ENCODE results near the gene POU6F2. TPM values are rescaled to one million over a fixed set of nuclear protein-coding genes. Genes with fewer than 3 reads are reported as not detected.

POU6F2 gene
- total and polyA plus RNA-seq, 9 of the 15 experiments (the other 6 are each of a cell fraction or from before 2014, with no cell fraction given) = 0.29 to 1.5 (median 0.96) TPM

- no peak for TF ChIP-seq LARP7 (IDR thresholded peaks at IDR 0.05)
These were observed 3.9 kb upstream of the POU6F2 start (continued) for GRCh38 chr7:38973760-38974159.

GRCh38 chr7:38975944-38976392, 1.7 kb upstream of the POU6F2 start:
- TF ChIP-seq RAD51 (IDR thresholded peaks at IDR 0.05; ENCODE audit: borderline replicate concordance, low read depth) (no peak), KLF6 (CRISPR knock-in tag; IDR thresholded peaks at IDR 0.05; ENCODE audit: borderline replicate concordance) (no peak), ZNF277 (CRISPR knock-in tag; IDR thresholded peaks at IDR 0.05; ENCODE audit: borderline replicate concordance) (no peak), MLLT1 (IDR thresholded peaks at IDR 0.05) (no peak), PREB (CRISPR knock-in tag; IDR thresholded peaks at IDR 0.05) (no peak), ZNF778 (CRISPR knock-in tag; IDR thresholded peaks at IDR 0.05) (no peak), ESRRB (CRISPR knock-in tag; IDR thresholded peaks at IDR 0.05; ENCODE audit: borderline replicate concordance) (no peak), ZNF184 (CRISPR knock-in tag; IDR thresholded peaks at IDR 0.05) (no peak), EGR1 (conservative IDR thresholded peaks at IDR 0.05) (0 out of 2 replicates have a peak, but pooled peaks have one; percentile 7)
- no peak overlapping the region for H2AFZ ChIP-seq (ENCODE audit: low read depth, low read length)
- in situ Hi-C loops (cut with MboI) (no loop called here), intact Hi-C loops (cut with micrococcal nuclease) (no loop called here)
- DNase-seq (ENCODE audit: extremely low read depth in 1 of 4, low spot score in 3 of 4) = no peak
- under 1% methylated on average over 32 of the region's 38 CpGs for WGBS (ENCODE audit: insufficient coverage, low coverage, missing lambda C conversion rate)
- no peak overlapping the region for H3K4me2 ChIP-seq (ENCODE audit: insufficient read depth, low read length)
- H3K4me3 ChIP-seq = no peak overlapping the region
- H3K9me1 ChIP-seq (ENCODE audit: control insufficient read depth, insufficient read depth, low read length) = no peaks in the 10 kb centered on the region
- H3K79me2 ChIP-seq (ENCODE audit: control insufficient read depth, insufficient read depth, low read length) = no peaks in the 10 kb centered on the region
- no peaks in the 10 kb centered on the region for H4K20me1 ChIP-seq (replicated peaks; ENCODE audit: control insufficient read depth, insufficient read depth, low read length)
- H3K36me3 ChIP-seq (ENCODE audit: control insufficient read depth, insufficient read depth, low read length) = no peaks in the 10 kb centered on the region
- FAIRE-seq = no peak
- peaks cover 0 to 4% of the 10 kb centered on the region in 2 experiments; a peak in 1 of 5 replicates for H3K4me1 ChIP-seq (replicated peaks in 1 of 2; ENCODE audit: control insufficient read depth in 2 of 2, insufficient read depth in 2 of 2, low read length in 2 of 2)
- H3K27me3 ChIP-seq (ENCODE audit: control insufficient read depth in 2 of 2, insufficient read depth in 2 of 2, low read length in 2 of 2) = peaks cover 12 to 30% of the 10 kb centered on the region in 2 experiments
- ATAC-seq = no peak
- no peak overlapping the region for H3K27ac ChIP-seq (ENCODE audit: extremely low read depth, low read depth, low read length)
- H3K9me3 ChIP-seq (replicated peaks; ENCODE audit: control insufficient read depth, insufficient read depth, low read depth, low read length) = no peaks in the 10 kb centered on the region
- BruUV-seq (replicated peaks) = no TSS peak
- ChIA-PET CTCF (ENCODE audit: low intra/inter-chr PET ratio) (no interaction called here), POLR2A (interaction anchor here (0.6 to 1.1 kb wide), 2 partner anchors 11 to 423 kb away, joined by 3 to 5 read pairs; no protein-coding TSS in a partner anchor)
- H3K9ac ChIP-seq (ENCODE audit: insufficient read depth in 1 of 2, low read depth in 2 of 2, low read length in 2 of 2) = no peak overlapping the region
